Naive thymus-derived CD8-positive, alpha-beta T cell (primary cell): ENCODE data around the gene ABHD6. TPM values are rescaled to one million over a fixed set of nuclear protein-coding genes. Genes with fewer than 3 reads are reported as not detected.
A peak's percentile ranks its signal among the peaks of the same experiment; 100 is the strongest.
"Not testable (repeated sequence)": the region's sequence is repeated elsewhere in the genome, so short reads cannot be mapped to it uniquely, and the experiment has no call there.

ENCODE experiments used
- ATAC-seq, 2 donors: fragments of 150-1000 bp; cut with Tn5 transposase in 1 of 2; sonication (Bioruptor Pico), chemical (Tn5 transposase) in 1 of 2; 1 replicate in 1 of 2; 2 replicates in 1 of 2; pipeline ENCODE4 v1.10.0; 2021; ENCODE audit warnings: mild to moderate bottlenecking in 2 of 2, moderate library complexity in 2 of 2
- POLR2A ChIA-PET: fragments of 350-600 bp; sonication (Branson Sonifier 250); formaldehyde crosslinking; loops from one replicate; lab custom pipeline; 2021; ENCODE audit warnings: antibody characterized with exemption; lab: Charles Lee
- DNase-seq, 10 donors: peaks; one replicate each; pipeline versions ENCODE4 v3.0.0 to v3.0.0-alpha.2; 2020 to 2022
- H3K27ac Mint-ChIP-seq, 10 donors: one replicate each; pipeline ENCODE4 v1.8.0; 2020 to 2022; ENCODE audit warnings: mild to moderate bottlenecking in 10 of 10, mixed read lengths in 10 of 10, moderate library complexity in 4 of 10, inconsistent platforms in 1 of 10
- H3K27me3 Mint-ChIP-seq, 5 donors: one replicate each; pipeline ENCODE4 v1.8.0; 2021 to 2022; ENCODE audit warnings: mixed read lengths in 5 of 5
- H3K36me3 Mint-ChIP-seq, 3 donors: one replicate each; pipeline ENCODE4 v1.8.0; 2020 to 2022; ENCODE audit warnings: mixed read lengths in 3 of 3, mild to moderate bottlenecking in 2 of 3, inconsistent platforms in 1 of 3
- H3K4me1 Mint-ChIP-seq, 4 donors: one replicate each; pipeline ENCODE4 v1.8.0; 2021 to 2022; ENCODE audit warnings: mixed read lengths in 4 of 4
- H3K4me3 Mint-ChIP-seq, 10 donors: one replicate each; pipeline ENCODE4 v1.8.0; 2020 to 2022; ENCODE audit warnings: mild to moderate bottlenecking in 10 of 10, mixed read lengths in 10 of 10, moderate library complexity in 6 of 10, inconsistent platforms in 1 of 10
- H3K9me3 Mint-ChIP-seq, 9 donors: one replicate each; pipeline ENCODE4 v1.8.0; 2020 to 2022; ENCODE audit warnings: mixed read lengths in 9 of 9, mild to moderate bottlenecking in 3 of 9, inconsistent platforms in 1 of 9, moderate library complexity in 1 of 9
- polyA plus RNA-seq, 3 donors: library from polyadenylated mRNA; unstranded; fragments of 300-500 nt; fragmentation: Illumina TruSeq; gene quantifications; one replicate each; pipeline ENCODE4 v1.2.3, GENCODE V29; 2021
- total RNA-seq, 8 experiments: library from RNA in 2 of 8; stranded (reverse) in 2 of 8; gene quantifications; one replicate each; pipeline ENCODE4 v1.2.3 and lab custom pipeline; 2021 to 2026

ABHD6 gene
- total and polyA plus RNA-seq, 5 experiments from 2014 or later = 4.4 to 6.1 (median 6.0) TPM

- Mint-ChIP-seq H3K36me3 (peaks cover 0 to 11% (median 11%) of the 10 kb centered on the region in 3 donors), H3K4me3 (no peak overlapping the region), H3K4me1 (peaks cover 2 to 49% (median 9%) of the 10 kb centered on the region in 4 donors), H3K27ac (peak overlapping the region in 1 of 10 donors; percentile 34), H3K9me3 (peaks cover 0 to 21% (median 4%) of the 10 kb centered on the region in 9 donors), H3K27me3 (peaks cover 0 to 10% (median 4%) of the 10 kb centered on the region in 5 donors)
- POLR2A ChIA-PET = no interaction called here
- DNase-seq = no peak
- no peak for ATAC-seq
These were observed 38.8 kb upstream of the ABHD6 start for GRCh38 chr3:58198804-58199203.

- ATAC-seq (no peak), DNase-seq (no peak)
- Mint-ChIP-seq H3K4me3 (no peak overlapping the region), H3K27ac (no peak overlapping the region), H3K9me3 (peaks cover 0 to 21% (median 4%) of the 10 kb centered on the region in 9 donors), H3K36me3 (peaks cover 0 to 11% (median 11%) of the 10 kb centered on the region in 3 donors), H3K27me3 (peaks cover 0 to 10% (median 4%) of the 10 kb centered on the region in 5 donors), H3K4me1 (peaks cover 2 to 49% (median 9%) of the 10 kb centered on the region in 4 donors)
- POLR2A ChIA-PET = no interaction called here
These were observed 37.4 kb upstream of the ABHD6 start for GRCh38 chr3:58200121-58200709.

- no peak for ATAC-seq
- POLR2A ChIA-PET = no interaction called here
- Mint-ChIP-seq H3K27ac (peak overlapping the region in 1 of 10 donors; percentile 41), H3K4me3 (peak overlapping the region in 2 of 10 donors; percentile 9 to 31), H3K27me3 (peaks cover 0 to 10% (median 4%) of the 10 kb centered on the region in 5 donors), H3K36me3 (peaks cover 0 to 11% (median 11%) of the 10 kb centered on the region in 3 donors), H3K9me3 (peaks cover 0 to 21% (median 4%) of the 10 kb centered on the region in 9 donors), H3K4me1 (peaks cover 2 to 49% (median 9%) of the 10 kb centered on the region in 4 donors)
- no peak for DNase-seq
These were observed 36.7 kb upstream of the ABHD6 start for GRCh38 chr3:58200846-58201355.

GRCh38 chr3:58201451-58201850, 36.1 kb upstream of the ABHD6 start:
- H3K4me3 Mint-ChIP-seq, H3K27ac Mint-ChIP-seq, POLR2A ChIA-PET, H3K27me3 Mint-ChIP-seq, ATAC-seq, DNase-seq: not testable (repeated sequence)
- peaks cover 0 to 21% (median 4%) of the 10 kb centered on the region in 9 donors for H3K9me3 Mint-ChIP-seq
- H3K4me1 Mint-ChIP-seq = peaks cover 2 to 51% (median 9%) of the 10 kb centered on the region in 4 donors
- H3K36me3 Mint-ChIP-seq = peaks cover 0 to 11% (median 11%) of the 10 kb centered on the region in 3 donors

GRCh38 chr3:58202917-58203360, 34.7 kb upstream of the ABHD6 start:
- ATAC-seq (no peak), DNase-seq (no peak)
- peak overlapping the region in 1 of 10 donors; percentile 18 for H3K4me3 Mint-ChIP-seq
- peaks cover 2 to 49% (median 9%) of the 10 kb centered on the region in 4 donors for H3K4me1 Mint-ChIP-seq
- H3K27ac Mint-ChIP-seq = no peak overlapping the region
- peaks cover 0 to 11% (median 11%) of the 10 kb centered on the region in 3 donors for H3K36me3 Mint-ChIP-seq
- H3K9me3 Mint-ChIP-seq = peaks cover 0 to 21% (median 4%) of the 10 kb centered on the region in 9 donors
- POLR2A ChIA-PET = no interaction called here
- H3K27me3 Mint-ChIP-seq = peaks cover 0 to 10% (median 4%) of the 10 kb centered on the region in 5 donors

- Mint-ChIP-seq H3K27me3 (peaks cover 0 to 10% (median 4%) of the 10 kb centered on the region in 5 donors), H3K4me3 (no peak overlapping the region), H3K9me3 (peaks cover 0 to 21% (median 4%) of the 10 kb centered on the region in 9 donors), H3K4me1 (peaks cover 2 to 44% (median 9%) of the 10 kb centered on the region in 4 donors), H3K27ac (no peak overlapping the region), H3K36me3 (peaks cover 0 to 11% (median 11%) of the 10 kb centered on the region in 3 donors)
- no peak for DNase-seq
- no peak for ATAC-seq
- POLR2A ChIA-PET = no interaction called here
These were observed 34.1 kb upstream of the ABHD6 start for GRCh38 chr3:58203541-58203940.

GRCh38 chr3:58204720-58205119, 32.9 kb upstream of the ABHD6 start:
- POLR2A ChIA-PET = interaction anchor here (0.6 kb wide), 1 partner anchor 1121 kb away, joined by 3 read pairs; no protein-coding TSS in a partner anchor
- peaks cover 2 to 36% (median 9%) of the 10 kb centered on the region in 4 donors for H3K4me1 Mint-ChIP-seq

GRCh38 chr3:58205981-58206380, 31.6 kb upstream of the ABHD6 start:
- DNase-seq (no peak), ATAC-seq (no peak)
- POLR2A ChIA-PET = no interaction called here
- no peak overlapping the region for H3K27ac Mint-ChIP-seq
- H3K36me3 Mint-ChIP-seq = peaks cover 0 to 11% (median 11%) of the 10 kb centered on the region in 3 donors
- peaks cover under 1 to 26% (median 5%) of the 10 kb centered on the region in 4 donors for H3K4me1 Mint-ChIP-seq
- no peak overlapping the region for H3K4me3 Mint-ChIP-seq
- peaks cover 0 to 16% (median 4%) of the 10 kb centered on the region in 9 donors for H3K9me3 Mint-ChIP-seq
- peaks cover 2 to 11% (median 8%) of the 10 kb centered on the region in 5 donors for H3K27me3 Mint-ChIP-seq

More at GRCh38 chr3:58204720-58205119, 32.9 kb upstream of the ABHD6 start:
- Mint-ChIP-seq H3K27ac (no peak overlapping the region), H3K9me3 (peaks cover 0 to 21% (median 4%) of the 10 kb centered on the region in 9 donors), H3K4me3 (no peak overlapping the region), H3K27me3 (peaks cover 0 to 12% (median 5%) of the 10 kb centered on the region in 5 donors), H3K36me3 (peaks cover 0 to 11% (median 11%) of the 10 kb centered on the region in 3 donors)
- no peak for ATAC-seq
- DNase-seq = no peak

GRCh38 chr3:58206406-58207011, 31.1 kb upstream of the ABHD6 start:
- H3K4me1 Mint-ChIP-seq = peaks cover 0 to 21% (median 2%) of the 10 kb centered on the region in 4 donors
- ATAC-seq (peak in 1 of 2 donors; percentile 78), DNase-seq (no peak)
- no peak overlapping the region for H3K4me3 Mint-ChIP-seq
- H3K36me3 Mint-ChIP-seq = peaks cover 0 to 10% (median 9%) of the 10 kb centered on the region in 3 donors
- POLR2A ChIA-PET = no interaction called here
- no peak overlapping the region for H3K27ac Mint-ChIP-seq
- H3K27me3 Mint-ChIP-seq = peaks cover 2 to 11% (median 8%) of the 10 kb centered on the region in 5 donors
- peaks cover 0 to 13% (median 3%) of the 10 kb centered on the region in 9 donors for H3K9me3 Mint-ChIP-seq

GRCh38 chr3:58207954-58208353, 29.6 kb upstream of the ABHD6 start:
- H3K9me3 Mint-ChIP-seq = peaks cover 0 to 5% (median 3%) of the 10 kb centered on the region in 9 donors
- no peak for DNase-seq
- POLR2A ChIA-PET = interaction anchor here (0.6 kb wide), 1 partner anchor 245 kb away, joined by 4 read pairs; no protein-coding TSS in a partner anchor
- H3K27me3 Mint-ChIP-seq = peaks cover 2 to 10% (median 7%) of the 10 kb centered on the region in 5 donors
- H3K4me3 Mint-ChIP-seq = no peak overlapping the region
- no peak for ATAC-seq
- no peak overlapping the region for H3K27ac Mint-ChIP-seq
- peaks cover 0 to 13% (median under 1%) of the 10 kb centered on the region in 4 donors for H3K4me1 Mint-ChIP-seq
- peaks cover 0 to 4% (median 3%) of the 10 kb centered on the region in 3 donors for H3K36me3 Mint-ChIP-seq

GRCh38 chr3:58209933-58210332, 27.7 kb upstream of the ABHD6 start:
- Mint-ChIP-seq H3K9me3 (no peaks in the 10 kb centered on the region), H3K4me1 (peaks cover 0 to 21% (median under 1%) of the 10 kb centered on the region in 4 donors), H3K27ac (peak overlapping the region in 1 of 10 donors; percentile 19), H3K4me3 (no peak overlapping the region), H3K27me3 (peaks cover 0 to 7% (median 4%) of the 10 kb centered on the region in 5 donors), H3K36me3 (no peaks in the 10 kb centered on the region)
- ATAC-seq (no peak), DNase-seq (no peak)
- POLR2A ChIA-PET = no interaction called here

GRCh38 chr3:58210761-58211460, 26.7 kb upstream of the ABHD6 start, which contains the start of gene DNASE1L3:
Gene DNASE1L3, minus strand, starts transcription at chr3:58210972. Its CDS starts 66 bp downstream, at chr3:58210906.
- no peaks in the 10 kb centered on the region for H3K9me3 Mint-ChIP-seq
- no peak for ATAC-seq
- no peaks in the 10 kb centered on the region for H3K36me3 Mint-ChIP-seq
- POLR2A ChIA-PET = interaction anchor here (0.5 to 0.7 kb wide), 2 partner anchors 128 to 201 kb away, joined by 3 to 4 read pairs; no protein-coding TSS in a partner anchor
- peaks cover 0 to 7% (median 4%) of the 10 kb centered on the region in 5 donors for H3K27me3 Mint-ChIP-seq
- H3K27ac Mint-ChIP-seq = peak within 1 kb of the TSS in 1 of 10 donors; percentile 19
- DNase-seq = no peak
- H3K4me3 Mint-ChIP-seq = no peak within 1 kb of the TSS
- peaks cover 0 to 30% (median 4%) of the 10 kb centered on the region in 4 donors for H3K4me1 Mint-ChIP-seq
